HCT116 (cell line): ENCODE measurements around the gene TMEM184A. TPM values are rescaled to one million over a fixed set of nuclear protein-coding genes. Genes with fewer than 3 reads are reported as not detected.

Experiments used
- ATAC-seq: fragments of 200-7000 bp; cut with Tn5 transposase; 2 replicates; pipeline ENCODE4 v1.9.1; 2020; ENCODE audit warnings: mild to moderate bottlenecking, moderate library complexity
- BruUV-seq: library from RNA; stranded (reverse); fragments of 400-500 nt; replicated peaks from 2 replicates; lab custom pipeline; 2021; lab: Mats Ljungman, UMichigan
- CTCF ChIA-PET: fragments of 300-600 bp; sonication (Branson Sonifier 250); formaldehyde crosslinking; loops from one replicate; lab custom pipeline; 2021; ENCODE audit warnings: antibody characterized with exemption; lab: Charles Lee
- POLR2A ChIA-PET: fragments of 300-600, 350-600 bp; sonication (Branson Sonifier 250); formaldehyde crosslinking; loops from one replicate; lab custom pipeline; 2021; ENCODE audit warnings: antibody characterized with exemption; lab: Charles Lee
- RAD21 ChIA-PET, 2 experiments: fragments of 300-600 bp; sonication (Branson Sonifier 250); formaldehyde crosslinking; loops; one replicate each; lab custom pipeline; 2023; ENCODE audit warnings: low total read pairs in 2 of 2; ENCODE audit not compliant: uncharacterized antibody in 2 of 2, unreplicated experiment in 2 of 2, low non-redundant PET in 1 of 2; lab: Charles Lee
- DNase-seq: peaks from one replicate; pipeline ENCODE4 v3.0.0-alpha.2; 2010; ENCODE audit warnings: low read depth, low spot score
- H2AFZ ChIP-seq: fragments of 200-600 bp; shearing (Covaris generic), sonication (generic); 2 replicates; pipeline ENCODE4 v1.6.1; 2017; ENCODE audit warnings: low read depth, mixed run types, mixed read lengths, antibody characterized with exemption, low read length; ENCODE audit not compliant: poor library complexity, severe bottlenecking
- H3K27ac ChIP-seq: 2 replicates; pipeline ENCODE4 v1.5.1; 2012; ENCODE audit warnings: low read depth, low read length
- H3K27me3 ChIP-seq: fragments of 200-600 bp; sonication (generic); 2 replicates; pipeline ENCODE4 v1.6.1; 2016; ENCODE audit warnings: mixed run types, low read length, mixed read lengths; ENCODE audit not compliant: insufficient read depth
- H3K36me3 ChIP-seq, 2 experiments: fragments of 200-500 bp in 1 of 2; fragments of 200-600 bp in 1 of 2; sonication (Bioruptor generic) in 1 of 2; sonication (generic) in 1 of 2; 2 replicates each; pipeline versions ENCODE4 v1.5.1 to v1.6.1; 2014 to 2016; ENCODE audit warnings: low read length in 2 of 2, inconsistent platforms in 1 of 2, mixed read lengths in 1 of 2, mixed run types in 1 of 2; ENCODE audit not compliant: insufficient read depth in 2 of 2, control insufficient read depth in 1 of 2
- H3K4me1 ChIP-seq, 2 experiments: fragments of 200-600 bp in 1 of 2; sonication (generic) in 1 of 2; 2 replicates each; pipeline versions ENCODE4 v1.5.1 to v1.6.1; 2012 to 2017; ENCODE audit warnings: low read length in 2 of 2, inconsistent platforms in 1 of 2, mild to moderate bottlenecking in 1 of 2, mixed read lengths in 1 of 2, mixed run types in 1 of 2, moderate library complexity in 1 of 2; ENCODE audit not compliant: insufficient read depth in 2 of 2, control insufficient read depth in 1 of 2
- H3K4me2 ChIP-seq: fragments of 200-600 bp; sonication (generic); 2 replicates; pipeline ENCODE4 v1.6.1; 2017; ENCODE audit warnings: mixed run types, low read length, mixed read lengths
- H3K4me3 ChIP-seq, 2 experiments: fragments of 200-600 bp in 1 of 2; sonication (generic) in 1 of 2; replicated peaks in 1 of 2; 2 replicates each; pipeline ENCODE4 v1.5.1; 2011 to 2016; ENCODE audit warnings: low read length in 2 of 2, control low read depth in 1 of 2, low read depth in 1 of 2, mild to moderate bottlenecking in 1 of 2, mixed read lengths in 1 of 2, mixed run types in 1 of 2
- H3K79me2 ChIP-seq: fragments of 200-600 bp; sonication (generic); 2 replicates; pipeline ENCODE4 v1.6.1; 2017; ENCODE audit warnings: mild to moderate bottlenecking, mixed run types, low read length, moderate library complexity, mixed read lengths; ENCODE audit not compliant: insufficient read depth
- H3K9ac ChIP-seq: fragments of 200-600 bp; sonication (generic); 2 replicates; pipeline ENCODE4 v1.6.1; 2016; ENCODE audit warnings: low read length, mixed read lengths
- H3K9me2 ChIP-seq: fragments of 200-600 bp; sonication (generic), shearing (Covaris generic); 2 replicates; pipeline ENCODE4 v1.6.1; 2017; ENCODE audit warnings: mixed run types, mild to moderate bottlenecking, moderate library complexity; ENCODE audit not compliant: insufficient read depth
- H3K9me3 ChIP-seq, 2 experiments: fragments of 200-500 bp in 1 of 2; fragments of 200-600 bp in 1 of 2; sonication (Bioruptor generic) in 1 of 2; sonication (generic) in 1 of 2; 2 replicates each; pipeline ENCODE4 v1.6.1; 2014 to 2017; ENCODE audit warnings: low read length in 2 of 2, mixed read lengths in 2 of 2, inconsistent platforms in 1 of 2, low read depth in 1 of 2, mild to moderate bottlenecking in 1 of 2, mixed run types in 1 of 2, moderate library complexity in 1 of 2; ENCODE audit not compliant: control insufficient read depth in 1 of 2, insufficient read depth in 1 of 2
- H4K20me1 ChIP-seq: fragments of 200-600 bp; sonication (generic), shearing (Covaris generic); 2 replicates; pipeline ENCODE4 v1.6.1; 2017; ENCODE audit warnings: mixed run types, mild to moderate bottlenecking, moderate library complexity; ENCODE audit not compliant: insufficient read depth
- CTCF ChIP-seq, 3 experiments: fragments of 200-600 bp in 1 of 3; sonication (generic) in 1 of 3; IDR thresholded peaks in 2 of 3; conservative IDR thresholded peaks in 1 of 3; 2 replicates each; pipeline ENCODE4 v1.5.1; 2012 to 2017; ENCODE audit warnings: low read depth in 2 of 3, low read length in 2 of 3, antibody characterized with exemption in 1 of 3, borderline replicate concordance in 1 of 3, control low read depth in 1 of 3, mild to moderate bottlenecking in 1 of 3, mixed read lengths in 1 of 3, mixed run types in 1 of 3, moderate library complexity in 1 of 3; ENCODE audit not compliant: insufficient read depth in 1 of 3
- ELF1 ChIP-seq: IDR thresholded peaks from 2 replicates; pipeline ENCODE4 v1.6.1; 2012; ENCODE audit warnings: low read depth, borderline replicate concordance
- EZH2phosphoT487 ChIP-seq: fragments of 200-600 bp; IDR thresholded peaks from 2 replicates; pipeline ENCODE4 v1.6.1; 2018; ENCODE audit warnings: antibody characterized with exemption, borderline replicate concordance
- FOSL1 ChIP-seq: IDR thresholded peaks from 2 replicates; pipeline ENCODE4 v1.6.1; 2012; ENCODE audit warnings: low read depth
- JUND ChIP-seq: IDR thresholded peaks from 2 replicates; pipeline ENCODE4 v1.6.1; 2012
- MAX ChIP-seq: IDR thresholded peaks from 2 replicates; pipeline ENCODE4 v1.6.1; 2012
- RAD21 ChIP-seq: IDR thresholded peaks from 2 replicates; pipeline ENCODE4 v1.6.1; 2012; ENCODE audit warnings: low read depth, mild to moderate bottlenecking
- REST ChIP-seq: IDR thresholded peaks from 2 replicates; pipeline ENCODE4 v1.6.1; 2012; ENCODE audit warnings: low read depth
- SIN3A ChIP-seq: IDR thresholded peaks from 2 replicates; pipeline ENCODE4 v1.6.1; 2012; ENCODE audit warnings: low read depth
- SRF ChIP-seq: IDR thresholded peaks from 2 replicates; pipeline ENCODE4 v1.6.1; 2012; ENCODE audit warnings: low read depth
- ZBTB33 ChIP-seq: IDR thresholded peaks from 2 replicates; pipeline ENCODE4 v1.6.1; 2011; ENCODE audit warnings: mild to moderate bottlenecking, low read length, moderate library complexity; ENCODE audit not compliant: insufficient replicate concordance; ENCODE audit errors: extremely low read depth
- ZNF274 ChIP-seq: fragments of 200-500 bp; sonication (Bioruptor generic); IDR thresholded peaks from 2 replicates; pipeline ENCODE4 v1.6.1; 2014; ENCODE audit warnings: mild to moderate bottlenecking, low read depth, low read length, inconsistent platforms
- intact Hi-C: fragments of 100-400 bp; cut with micrococcal nuclease; formaldehyde crosslinking; loops from 2 replicates; pipeline ENCODE4 v1.10.0; 2022
- total RNA-seq: library from RNA; stranded (reverse); gene quantifications from one replicate; pipeline ENCODE4 v1.2.1, GENCODE V29; 2021; ENCODE audit not compliant: unreplicated experiment

TMEM184A gene
- total RNA-seq, 1 experiment from 2014 or later: 34.8 TPM

DNA sequence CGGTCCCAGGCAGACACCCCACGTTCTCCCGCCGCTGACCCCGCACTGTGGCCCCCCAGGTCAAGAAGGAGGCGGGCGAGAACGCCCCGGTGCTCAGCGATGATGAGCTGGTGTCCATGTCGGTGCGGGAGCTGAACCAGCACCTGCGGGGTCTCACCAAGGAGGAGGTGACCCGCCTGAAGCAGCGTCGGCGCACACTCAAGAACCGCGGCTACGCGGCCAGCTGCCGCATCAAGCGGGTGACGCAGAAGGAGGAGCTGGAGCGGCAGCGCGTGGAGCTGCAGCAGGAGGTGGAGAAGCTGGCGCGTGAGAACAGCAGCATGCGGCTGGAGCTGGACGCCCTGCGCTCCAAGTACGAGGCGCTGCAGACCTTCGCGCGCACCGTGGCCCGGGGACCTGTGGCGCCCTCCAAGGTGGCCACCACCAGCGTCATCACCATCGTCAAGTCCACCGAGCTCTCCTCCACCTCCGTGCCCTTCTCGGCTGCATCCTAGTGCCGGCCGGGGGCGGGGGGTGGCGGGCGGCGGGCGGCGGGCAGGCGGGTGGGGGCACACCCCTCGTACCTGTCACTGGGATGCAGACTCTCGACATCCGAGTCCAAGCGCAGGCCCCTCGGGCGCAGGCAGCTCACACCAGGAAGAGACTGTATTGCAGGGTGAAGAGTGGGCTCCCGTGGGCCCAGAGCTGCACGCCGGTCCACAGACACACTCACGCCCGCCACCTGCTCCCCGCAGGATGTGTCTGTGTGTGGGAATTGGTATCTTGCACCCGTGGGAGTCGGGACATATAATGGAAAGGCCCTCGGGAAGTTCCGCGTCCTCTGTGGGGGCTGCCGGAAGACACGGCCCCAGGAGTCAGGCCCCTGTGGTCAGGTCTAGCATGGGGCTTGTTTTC lies 15.9 kb downstream of the TMEM184A start:
- H3K36me3 ChIP-seq: peaks cover 9 to 25% of the 10 kb centered on the region in 2 experiments; a peak in 3 of 4 replicates
- H3K4me3 ChIP-seq: no peak overlapping the region
- ChIA-PET CTCF (no interaction called here), POLR2A (no interaction called here), RAD21 (interaction anchor here in 1 of 2 experiments (0.5 kb wide), 1 partner anchor 1091 kb away, joined by 3 read pairs; no protein-coding TSS in a partner anchor)
- no peaks in the 10 kb centered on the region; the same call in 1 of the 2 replicates for H4K20me1 ChIP-seq
- no peak overlapping the region for H3K27ac ChIP-seq
- no peaks in the 10 kb centered on the region for H3K27me3 ChIP-seq
- no peak overlapping the region for H3K9ac ChIP-seq
- intact Hi-C loops: no loop called here
- DNase-seq: no peak
- H3K79me2 ChIP-seq: peaks cover 49% of the 10 kb centered on the region
- H2AFZ ChIP-seq: no peak overlapping the region
- no peaks in the 10 kb centered on the region for H3K9me2 ChIP-seq
- ATAC-seq: no peak
- no peaks in the 10 kb centered on the region for H3K9me3 ChIP-seq
- TF ChIP-seq CTCF (IDR thresholded peaks at IDR 0.05 in 2 of 3, conservative IDR thresholded peaks at IDR 0.05 in 1 of 3; ENCODE audit: borderline replicate concordance in 1 of 3, insufficient read depth in 1 of 3, low read depth in 2 of 3, low read length in 2 of 3) (no peak), SIN3A (no peak), MAX (no peak), ZBTB33 (no peak), ZNF274 (no peak), REST (no peak), SRF (no peak), RAD21 (no peak), EZH2phosphoT487 (no peak), ELF1 (no peak), JUND (no peak), FOSL1 (no peak)
- BruUV-seq: no TSS peak
- H3K4me1 ChIP-seq: peaks cover 25 to 30% of the 10 kb centered on the region in 2 experiments
- H3K4me2 ChIP-seq: no peak overlapping the region
